ENCODE measurements around the gene FFAR3. TPM values are rescaled to one million over a fixed set of nuclear protein-coding genes. Genes with fewer than 3 reads are reported as not detected.
"Not testable (repeated sequence)": the region's sequence is repeated elsewhere in the genome, so short reads cannot be mapped to it uniquely, and the experiment has no call there.

Gene FFAR3
- total and polyA plus RNA-seq, 2 donors (not counting 3 experiments of a cell fraction or from before 2014, with no cell fraction given), result not detected

DNA sequence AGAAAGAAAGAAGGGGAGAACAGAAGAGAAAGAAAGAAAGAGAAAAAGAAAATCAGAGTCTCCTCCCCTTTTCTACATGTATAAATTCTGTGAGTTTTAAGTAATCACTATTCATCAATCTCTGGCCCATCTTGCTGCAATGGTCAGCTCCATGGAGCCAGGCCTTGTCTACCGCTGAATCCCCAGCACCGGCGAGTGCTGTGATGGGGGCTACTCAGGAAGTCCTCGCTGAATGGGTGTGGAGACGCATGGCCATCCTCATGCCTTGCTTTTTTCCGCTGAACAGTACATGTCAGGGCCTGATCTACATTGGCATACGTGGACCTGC, 42.5 kb downstream of the FFAR3 start:
- intact Hi-C loops (cut with micrococcal nuclease), result no loop called here
- H4K20me1 ChIP-seq (replicated peaks; ENCODE audit: control insufficient read depth, extremely low read depth, insufficient read depth, low read length), result no peaks in the 10 kb centered on the region
- peaks cover 0 to under 1% of the 10 kb centered on the region in 2 experiments for H3K27me3 ChIP-seq (ENCODE audit: control insufficient read depth in 2 of 2, insufficient read depth in 2 of 2, low read length in 2 of 2)
- POLR2A ChIA-PET, result no interaction called here
- H3K4me1 ChIP-seq (ENCODE audit: control insufficient read depth, extremely low read depth, insufficient read depth, low read length), result no peaks in the 10 kb centered on the region
- no peak overlapping the region for H3K27ac ChIP-seq (ENCODE audit: insufficient read depth, low read depth, low read length)
- no peak for TF ChIP-seq MYC (IDR thresholded peaks at IDR 0.05; ENCODE audit: low read depth, low read length)
- no peak for TF ChIP-seq CTCF (IDR thresholded peaks at IDR 0.05; ENCODE audit: extremely low read depth in 1 of 2, insufficient read depth in 1 of 2, low read depth in 1 of 2, low read length in 2 of 2)
- TF ChIP-seq, protein P1, sequence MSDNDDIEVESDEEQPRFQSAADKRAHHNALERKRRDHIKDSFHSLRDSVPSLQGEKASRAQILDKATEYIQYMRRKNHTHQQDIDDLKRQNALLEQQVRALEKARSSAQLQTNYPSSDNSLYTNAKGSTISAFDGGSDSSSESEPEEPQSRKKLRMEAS (IDR thresholded peaks at IDR 0.05; ENCODE audit: insufficient read depth, insufficient read length), result no peak
- no peak for TF ChIP-seq FOS (IDR thresholded peaks at IDR 0.05; ENCODE audit: borderline replicate concordance, insufficient read depth, low read length)
- TF ChIP-seq JUN (IDR thresholded peaks at IDR 0.05; ENCODE audit: borderline replicate concordance, insufficient read depth, insufficient read length, low read depth), result no peak
- TF ChIP-seq EZH2 (IDR thresholded peaks at IDR 0.05; ENCODE audit: borderline replicate concordance, low read depth, low read length, severe bottlenecking), result no peak
- TF ChIP-seq POLR2AphosphoS5 (IDR thresholded peaks at IDR 0.05; ENCODE audit: insufficient read depth, low read depth, low read length), result no peak
- TF ChIP-seq POLR2A (IDR thresholded peaks at IDR 0.05; ENCODE audit: low read depth, low read length), result no peak
- TF ChIP-seq GATA2 (IDR thresholded peaks at IDR 0.05; ENCODE audit: insufficient read depth, insufficient read length, low read depth, low read length), result no peak
- no peaks in the 10 kb centered on the region for H3K36me3 ChIP-seq (ENCODE audit: control insufficient read depth in 2 of 2, extremely low read depth in 1 of 2, insufficient read depth in 2 of 2, low read length in 2 of 2)
- no peak for DNase-seq (ENCODE audit: low read depth, low spot score)
- no peak overlapping the region for H2AFZ ChIP-seq (ENCODE audit: low read depth, low read length)
- H3K4me2 ChIP-seq (ENCODE audit: insufficient read depth, low read length), result no peak overlapping the region
- no peaks in the 10 kb centered on the region for H3K79me2 ChIP-seq (ENCODE audit: control insufficient read depth, insufficient read depth, low read length)
- CTCF ChIA-PET, result no interaction called here
- H3K9me3 ChIP-seq (replicated peaks; ENCODE audit: control insufficient read depth, insufficient read depth, low read length), result no peaks in the 10 kb centered on the region
- H3K9me1 ChIP-seq (replicated peaks; ENCODE audit: control insufficient read depth, extremely low read depth, insufficient read depth, low read length), result no peaks in the 10 kb centered on the region
- no peak for FAIRE-seq
- BruUV-seq (replicated peaks), result no TSS peak
- H3K9ac ChIP-seq (replicated peaks; ENCODE audit: extremely low read depth, insufficient read depth, low read length), result no peak overlapping the region
- dilution Hi-C loops (cut with MboI; ENCODE audit: extremely low pct_ligation_motif_present, low sequenced_read_pairs), result no loop called here
- H3K4me3 ChIP-seq (replicated peaks in 1 of 3; ENCODE audit: insufficient read depth in 1 of 3, low read depth in 1 of 3, low read length in 3 of 3), result no peak overlapping the region

GRCh38 chr19:35401416-35401815, 43.2 kb downstream of the FFAR3 start:
- H2AFZ ChIP-seq (ENCODE audit: low read depth, low read length); FAIRE-seq; H3K4me3 ChIP-seq (replicated peaks in 1 of 3; ENCODE audit: insufficient read depth in 1 of 3, low read depth in 1 of 3, low read length in 3 of 3); BruUV-seq (replicated peaks); POLR2A ChIA-PET; H3K27ac ChIP-seq (ENCODE audit: insufficient read depth, low read depth, low read length); intact Hi-C loops (cut with micrococcal nuclease); H3K4me2 ChIP-seq (ENCODE audit: insufficient read depth, low read length); H3K79me2 ChIP-seq (ENCODE audit: control insufficient read depth, insufficient read depth, low read length); H3K9me1 ChIP-seq (replicated peaks; ENCODE audit: control insufficient read depth, extremely low read depth, insufficient read depth, low read length); H3K27me3 ChIP-seq (ENCODE audit: control insufficient read depth in 2 of 2, insufficient read depth in 2 of 2, low read length in 2 of 2); DNase-seq (ENCODE audit: low read depth, low spot score); CTCF ChIA-PET; H3K9ac ChIP-seq (replicated peaks; ENCODE audit: extremely low read depth, insufficient read depth, low read length); H3K4me1 ChIP-seq (ENCODE audit: control insufficient read depth, extremely low read depth, insufficient read depth, low read length); H3K36me3 ChIP-seq (ENCODE audit: control insufficient read depth in 2 of 2, extremely low read depth in 1 of 2, insufficient read depth in 2 of 2, low read length in 2 of 2); H4K20me1 ChIP-seq (replicated peaks; ENCODE audit: control insufficient read depth, extremely low read depth, insufficient read depth, low read length); H3K9me3 ChIP-seq (replicated peaks; ENCODE audit: control insufficient read depth, insufficient read depth, low read length); dilution Hi-C loops (cut with MboI; ENCODE audit: extremely low pct_ligation_motif_present, low sequenced_read_pairs): not testable (repeated sequence)

All from endothelial cell of umbilical vein (primary cell).